Neural progenitor cell (in vitro differentiated cells): ENCODE results near the gene MAML3. TPM values are rescaled to one million over a fixed set of nuclear protein-coding genes. Genes with fewer than 3 reads are reported as not detected.
A peak's percentile ranks its signal among the peaks of the same experiment; 100 is the strongest.

Experiments used
- DNase-seq: peaks from one replicate; pipeline ENCODE4 v3.0.0-alpha.2; 2016; ENCODE audit warnings: low spot score
- H2AFZ ChIP-seq: fragments of 200-600 bp; sonication (generic); replicated peaks from 2 replicates; pipeline ENCODE4 v1.6.1; 2016; ENCODE audit warnings: antibody characterized with exemption
- H3F3A ChIP-seq: fragments of 200-600 bp; sonication (generic); 2 replicates; pipeline ENCODE4 v1.6.1; 2016; ENCODE audit warnings: antibody characterized with exemption, low read depth
- H3K27ac ChIP-seq: fragments of 200-600 bp; sonication (generic); 2 replicates; pipeline ENCODE4 v1.5.1; 2016; ENCODE audit warnings: mild to moderate bottlenecking
- H3K27me3 ChIP-seq: fragments of 200-600 bp; sonication (generic); 2 replicates; pipeline ENCODE4 v1.6.1; 2016; ENCODE audit warnings: mild to moderate bottlenecking, moderate library complexity
- H3K36me3 ChIP-seq: fragments of 200-600 bp; sonication (generic); 2 replicates; pipeline ENCODE4 v1.5.1; 2016
- H3K4me1 ChIP-seq: fragments of 200-600 bp; sonication (generic); 2 replicates; pipeline ENCODE4 v1.6.1; 2016; ENCODE audit warnings: mixed run types
- H3K4me2 ChIP-seq: fragments of 200-600 bp; sonication (generic); 2 replicates; pipeline ENCODE4 v1.6.1; 2016
- H3K4me3 ChIP-seq: fragments of 200-600 bp; sonication (generic); 2 replicates; pipeline ENCODE4 v1.5.1; 2016
- H3K79me2 ChIP-seq: fragments of 200-600 bp; sonication (generic); 2 replicates; pipeline ENCODE4 v1.6.1; 2016; ENCODE audit warnings: low read depth
- H3K9ac ChIP-seq: fragments of 200-600 bp; sonication (generic); 2 replicates; pipeline ENCODE4 v1.6.1; 2016
- H3K9me3 ChIP-seq: fragments of 200-600 bp; sonication (generic); 2 replicates; pipeline ENCODE4 v1.5.1; 2016; ENCODE audit warnings: low read depth
- H4K20me1 ChIP-seq: fragments of 200-600 bp; sonication (generic); 2 replicates; pipeline ENCODE4 v1.6.1; 2016; ENCODE audit warnings: low read depth
- H3K27ac Mint-ChIP-seq: 3 replicates; pipeline ENCODE4 v1.8.0; 2021; ENCODE audit warnings: mixed read lengths
- H3K27me3 Mint-ChIP-seq: 2 replicates; pipeline ENCODE4 v1.8.0; 2022; ENCODE audit warnings: low read depth, mild to moderate bottlenecking, inconsistent platforms, moderate library complexity, mixed read lengths; ENCODE audit not compliant: insufficient read depth
- H3K36me3 Mint-ChIP-seq: 3 replicates; pipeline ENCODE4 v1.8.0; 2021; ENCODE audit warnings: mixed read lengths
- H3K4me1 Mint-ChIP-seq: 3 replicates; pipeline ENCODE4 v1.8.0; 2021; ENCODE audit warnings: mixed read lengths
- H3K4me3 Mint-ChIP-seq: 3 replicates; pipeline ENCODE4 v1.8.0; 2021; ENCODE audit warnings: mild to moderate bottlenecking, moderate library complexity, mixed read lengths
- H3K9me3 Mint-ChIP-seq: 3 replicates; pipeline ENCODE4 v1.8.0; 2020; ENCODE audit warnings: mixed read lengths
- EZH2 ChIP-seq: fragments of 200-600 bp; sonication (generic); IDR thresholded peaks from 2 replicates; pipeline ENCODE4 v1.6.1; 2017; ENCODE audit warnings: antibody characterized with exemption, mild to moderate bottlenecking, moderate library complexity
- EZH2phosphoT487 ChIP-seq: fragments of 200-600 bp; sonication (generic); IDR thresholded peaks from 2 replicates; pipeline ENCODE4 v1.6.1; 2017; ENCODE audit warnings: antibody characterized with exemption
- total RNA-seq: library from RNA; depleted of rRNA; stranded (reverse); fragments of >200 nt; gene quantifications from 2 replicates; pipeline ENCODE4 v1.2.3, GENCODE V29; 2015; ENCODE audit warnings: low replicate concordance
- TF ChIP-seq, protein P1 (sequence below): fragments of 200-600 bp; sonication (generic); IDR thresholded peaks from 2 replicates; pipeline ENCODE4 v1.5.1; 2017; ENCODE audit warnings: antibody characterized with exemption, mild to moderate bottlenecking

MAML3 gene
- total RNA-seq, 1 donor from 2014 or later = 14.4 TPM

- no peak overlapping the region for H2AFZ ChIP-seq
- H3F3A ChIP-seq = peaks cover 13% of the 10 kb centered on the region
- no peaks in the 10 kb centered on the region for H3K36me3 ChIP-seq
- peaks cover 9% of the 10 kb centered on the region for H4K20me1 ChIP-seq
- peak overlapping the region; percentile 32 for H3K27ac Mint-ChIP-seq
- H3K9ac ChIP-seq = no peak overlapping the region
- no peaks in the 10 kb centered on the region for H3K79me2 ChIP-seq
- H3K36me3 Mint-ChIP-seq = peaks cover 1% of the 10 kb centered on the region
- peaks cover 68% of the 10 kb centered on the region for H3K4me1 Mint-ChIP-seq
- H3K27me3 ChIP-seq = no peaks in the 10 kb centered on the region
- DNase-seq = no peak
- no peaks in the 10 kb centered on the region for H3K9me3 Mint-ChIP-seq
- peaks cover 37% of the 10 kb centered on the region for H3K4me1 ChIP-seq
- no peaks in the 10 kb centered on the region for H3K9me3 ChIP-seq
- H3K4me3 ChIP-seq = no peak overlapping the region
- no peak overlapping the region for H3K27ac ChIP-seq
- no peak overlapping the region for H3K4me2 ChIP-seq
- H3K4me3 Mint-ChIP-seq = no peak overlapping the region
- TF ChIP-seq EZH2 = no peak
- TF ChIP-seq, protein P1, sequence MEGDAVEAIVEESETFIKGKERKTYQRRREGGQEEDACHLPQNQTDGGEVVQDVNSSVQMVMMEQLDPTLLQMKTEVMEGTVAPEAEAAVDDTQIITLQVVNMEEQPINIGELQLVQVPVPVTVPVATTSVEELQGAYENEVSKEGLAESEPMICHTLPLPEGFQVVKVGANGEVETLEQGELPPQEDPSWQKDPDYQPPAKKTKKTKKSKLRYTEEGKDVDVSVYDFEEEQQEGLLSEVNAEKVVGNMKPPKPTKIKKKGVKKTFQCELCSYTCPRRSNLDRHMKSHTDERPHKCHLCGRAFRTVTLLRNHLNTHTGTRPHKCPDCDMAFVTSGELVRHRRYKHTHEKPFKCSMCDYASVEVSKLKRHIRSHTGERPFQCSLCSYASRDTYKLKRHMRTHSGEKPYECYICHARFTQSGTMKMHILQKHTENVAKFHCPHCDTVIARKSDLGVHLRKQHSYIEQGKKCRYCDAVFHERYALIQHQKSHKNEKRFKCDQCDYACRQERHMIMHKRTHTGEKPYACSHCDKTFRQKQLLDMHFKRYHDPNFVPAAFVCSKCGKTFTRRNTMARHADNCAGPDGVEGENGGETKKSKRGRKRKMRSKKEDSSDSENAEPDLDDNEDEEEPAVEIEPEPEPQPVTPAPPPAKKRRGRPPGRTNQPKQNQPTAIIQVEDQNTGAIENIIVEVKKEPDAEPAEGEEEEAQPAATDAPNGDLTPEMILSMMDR = no peak
- no peak for TF ChIP-seq EZH2phosphoT487
- peaks cover 4% of the 10 kb centered on the region for H3K27me3 Mint-ChIP-seq
These were observed 367.3 kb downstream of the MAML3 start for GRCh38 chr4:139786494-139787354.

- Mint-ChIP-seq H3K4me3 (no peak overlapping the region), H3K27me3 (peaks cover 4% of the 10 kb centered on the region), H3K4me1 (peaks cover 69% of the 10 kb centered on the region), H3K36me3 (peaks cover 1% of the 10 kb centered on the region), H3K27ac (no peak overlapping the region), H3K9me3 (no peaks in the 10 kb centered on the region)
- H3K36me3 ChIP-seq = no peaks in the 10 kb centered on the region
- no peak for DNase-seq
- TF ChIP-seq EZH2phosphoT487 (no peak), EZH2 (no peak)
- TF ChIP-seq, protein P1 = no peak
- H3K27me3 ChIP-seq = no peaks in the 10 kb centered on the region
- peaks cover 9% of the 10 kb centered on the region for H4K20me1 ChIP-seq
- no peaks in the 10 kb centered on the region for H3K9me3 ChIP-seq
- peaks cover 37% of the 10 kb centered on the region for H3K4me1 ChIP-seq
- peaks cover 13% of the 10 kb centered on the region for H3F3A ChIP-seq
- no peak overlapping the region for H2AFZ ChIP-seq
- no peak overlapping the region for H3K9ac ChIP-seq
- no peak overlapping the region for H3K4me2 ChIP-seq
- no peak overlapping the region for H3K27ac ChIP-seq
- no peak overlapping the region for H3K4me3 ChIP-seq
- H3K79me2 ChIP-seq = no peaks in the 10 kb centered on the region
These were observed 368.6 kb downstream of the MAML3 start for GRCh38 chr4:139785356-139785755.

DNA sequence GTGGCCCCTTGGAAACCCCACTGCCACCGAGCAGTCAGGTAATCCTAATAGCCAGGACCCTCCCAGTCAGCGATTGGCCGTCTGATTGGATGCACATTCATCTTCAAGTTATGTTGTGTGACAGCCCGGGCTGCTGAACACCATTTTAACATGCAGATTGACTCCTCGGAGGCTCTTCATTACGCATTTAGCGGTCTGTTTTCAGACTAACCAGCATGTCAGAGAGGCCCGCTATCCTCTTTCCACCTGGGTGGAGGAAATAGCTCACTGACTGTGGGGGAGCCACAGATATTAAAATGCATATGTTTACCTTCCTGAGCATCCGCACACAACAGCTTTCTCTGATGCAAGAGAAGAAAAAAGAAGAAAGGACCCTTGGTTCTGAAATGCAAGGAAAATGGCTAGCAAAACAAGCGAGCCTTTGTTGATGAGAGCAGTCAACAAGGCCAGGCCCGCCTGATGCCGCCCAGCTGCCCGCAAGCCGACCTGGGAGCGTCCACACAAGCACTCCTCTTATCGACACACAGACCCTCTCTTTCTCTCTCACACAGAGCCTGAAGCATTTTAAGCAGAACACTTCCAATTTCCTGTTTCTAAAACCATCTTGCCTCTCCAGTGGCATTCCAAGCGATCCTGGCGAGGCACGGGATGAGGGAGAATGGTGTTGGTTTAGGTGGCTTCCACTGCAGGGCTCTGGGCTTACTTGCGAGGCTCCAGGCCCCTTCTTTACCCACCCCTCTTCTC is 370.1 kb downstream of the MAML3 start:
- Histone ChIP-seq H3K4me2 (peak overlapping the region; percentile 39), H3K36me3 (no peaks in the 10 kb centered on the region), H3K27ac (no peak overlapping the region), H3K27me3 (no peaks in the 10 kb centered on the region), H3K4me3 (no peak overlapping the region), H3F3A (peaks cover 13% of the 10 kb centered on the region), H3K79me2 (no peaks in the 10 kb centered on the region), H3K9me3 (no peaks in the 10 kb centered on the region), H2AFZ (no peak overlapping the region), H3K9ac (no peak overlapping the region), H3K4me1 (peaks cover 37% of the 10 kb centered on the region), H4K20me1 (peaks cover 9% of the 10 kb centered on the region)
- Mint-ChIP-seq H3K27me3 (peaks cover 4% of the 10 kb centered on the region), H3K4me3 (peak overlapping the region; percentile 65), H3K4me1 (peaks cover 72% of the 10 kb centered on the region), H3K9me3 (no peaks in the 10 kb centered on the region), H3K36me3 (peaks cover 1% of the 10 kb centered on the region), H3K27ac (peak overlapping the region; percentile 89)
- DNase-seq = no peak
- TF ChIP-seq, protein P1 = no peak
